GM18498 (cell line): ENCODE data around the gene LRRC74B.
"Not testable (repeated sequence)": the region's sequence is repeated elsewhere in the genome, so short reads cannot be mapped to it uniquely, and the experiment has no call there.

ENCODE experiments used
- ATAC-seq: cut with Tn5 transposase; IDR thresholded peaks from one replicate; pipeline ENCODE4 v1.9.1; 2021; ENCODE audit warnings: mild to moderate bottlenecking, moderate library complexity; ENCODE audit not compliant: unreplicated experiment

LRRC74B gene, protein sequence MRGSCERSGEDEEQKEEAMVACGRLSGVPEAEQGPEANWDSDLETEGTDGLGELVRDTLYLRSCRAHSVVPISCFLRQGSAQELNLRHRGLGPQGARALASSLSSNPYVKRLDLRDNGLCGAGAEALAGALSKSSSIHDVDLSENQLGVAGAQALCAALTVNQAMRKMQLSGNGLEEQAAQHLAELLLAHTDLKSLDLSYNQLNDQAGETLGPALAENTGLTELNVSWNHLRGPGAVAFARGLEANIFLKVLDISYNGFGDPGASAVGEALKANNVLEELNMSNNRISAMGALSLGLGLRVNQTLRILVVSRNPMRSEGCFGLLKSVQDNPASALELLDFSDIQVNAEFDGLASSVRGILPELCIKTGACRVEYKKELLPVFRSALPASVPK

GRCh38 chr22:21045585-21046294 is at the start of gene LRRC74B:
Gene LRRC74B, plus strand, starts transcription at chr22:21045946. Its CDS starts 41 bp downstream, at chr22:21045987.
- peak; percentile 87 for ATAC-seq

DNA sequence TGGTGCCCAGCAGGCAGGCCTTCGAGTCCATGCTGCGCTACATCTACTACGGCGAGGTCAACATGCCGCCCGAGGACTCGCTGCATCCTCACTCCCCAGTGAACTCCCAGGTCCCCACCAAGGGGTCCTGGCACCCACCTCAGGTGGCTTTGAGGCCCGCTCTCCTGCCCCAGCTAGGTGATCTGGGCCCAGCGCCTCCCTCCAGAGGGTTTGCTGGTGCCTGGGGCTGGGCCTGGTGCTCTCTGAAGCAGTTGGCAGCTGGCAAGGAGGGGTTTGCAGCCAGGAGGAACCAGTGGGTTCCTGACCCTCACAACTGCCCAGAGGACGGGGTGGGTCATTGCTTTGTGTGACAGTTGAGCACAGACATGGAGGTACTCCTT is 49.7 kb upstream of the LRRC74B start:
- no peak for ATAC-seq

DNA sequence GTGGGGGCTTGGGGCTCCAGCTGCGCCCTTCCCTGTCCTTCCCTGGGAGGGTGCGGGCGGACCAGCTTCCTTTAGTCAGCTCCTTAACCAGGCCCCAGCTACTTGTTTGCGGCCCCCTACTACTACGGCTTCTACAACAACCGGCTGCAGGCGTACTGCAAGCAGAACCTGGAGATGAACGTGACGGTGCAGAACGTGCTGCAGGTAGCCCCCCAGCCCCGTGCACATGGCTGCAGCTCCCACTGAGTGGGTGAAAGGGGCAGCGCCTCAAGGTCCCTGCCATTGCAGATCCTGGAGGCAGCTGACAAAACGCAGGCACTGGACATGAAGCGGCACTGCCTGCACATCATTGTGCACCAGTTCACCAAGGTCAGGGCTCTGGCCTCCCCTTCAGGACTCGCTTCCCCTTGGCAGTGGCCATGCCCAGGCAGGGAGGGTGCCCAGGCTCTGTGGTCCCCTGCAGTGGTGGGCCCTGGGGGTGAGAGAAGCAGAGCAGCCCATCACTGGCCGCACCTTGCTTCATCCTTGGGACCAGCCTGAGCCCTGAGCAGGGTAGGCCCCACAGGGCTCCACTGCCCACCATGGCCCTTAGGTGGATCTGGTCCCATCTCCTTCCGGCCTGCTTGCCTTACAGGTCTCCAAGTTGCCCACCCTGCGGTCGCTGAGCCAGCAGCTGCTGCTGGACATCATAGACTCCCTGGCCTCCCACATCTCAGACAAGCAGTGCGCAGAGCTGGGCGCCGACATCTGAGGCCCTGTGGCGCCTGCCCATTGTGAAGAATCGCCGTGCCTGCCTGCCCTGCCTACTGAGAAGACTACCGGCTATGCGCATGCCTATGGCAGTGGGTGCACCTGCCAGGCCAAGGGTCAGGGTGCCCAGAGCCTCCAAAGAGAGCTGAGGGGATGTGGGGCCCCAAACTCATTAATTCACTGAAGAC is 48.9 kb upstream of the LRRC74B start:
- no peak for ATAC-seq

DNA sequence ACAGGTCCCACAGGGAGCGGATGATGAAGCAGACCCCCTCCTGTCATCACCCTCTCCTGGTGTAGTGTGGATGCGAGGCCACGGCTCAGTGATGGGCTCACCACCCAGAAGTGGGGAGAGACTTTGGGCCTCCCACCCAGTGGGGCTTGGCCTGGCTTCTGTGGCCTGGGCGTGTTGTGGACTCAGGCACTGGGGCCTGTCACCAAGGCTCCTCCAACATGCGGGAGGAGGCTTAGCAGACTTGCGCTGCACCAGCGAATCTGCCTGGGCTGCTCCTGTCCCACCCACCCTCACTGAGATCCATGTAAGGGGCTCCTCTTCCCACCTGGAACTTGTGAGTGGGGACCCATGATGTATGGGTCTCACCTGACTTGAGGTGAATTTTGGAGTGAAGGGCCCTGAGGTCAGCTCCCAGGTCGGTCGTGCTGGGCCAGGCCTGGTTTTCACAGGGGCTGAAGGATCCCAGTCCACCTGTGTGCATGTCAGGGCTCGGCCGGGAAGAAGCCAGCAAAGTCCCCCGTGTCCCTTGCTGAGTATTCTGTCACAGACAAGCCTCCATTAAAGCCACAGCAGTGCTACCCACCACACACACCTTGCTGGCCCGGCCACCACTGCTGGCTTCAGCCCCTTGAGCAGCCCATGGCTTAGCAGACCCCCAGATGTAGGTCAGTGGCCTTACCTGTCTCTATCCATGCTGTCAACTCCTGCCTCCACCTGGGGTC is 48.0 kb upstream of the LRRC74B start:
- no peak for ATAC-seq

- ATAC-seq = no peak
These were observed 47.1 kb upstream of the LRRC74B start for GRCh38 chr22:20998411-20999336.

DNA sequence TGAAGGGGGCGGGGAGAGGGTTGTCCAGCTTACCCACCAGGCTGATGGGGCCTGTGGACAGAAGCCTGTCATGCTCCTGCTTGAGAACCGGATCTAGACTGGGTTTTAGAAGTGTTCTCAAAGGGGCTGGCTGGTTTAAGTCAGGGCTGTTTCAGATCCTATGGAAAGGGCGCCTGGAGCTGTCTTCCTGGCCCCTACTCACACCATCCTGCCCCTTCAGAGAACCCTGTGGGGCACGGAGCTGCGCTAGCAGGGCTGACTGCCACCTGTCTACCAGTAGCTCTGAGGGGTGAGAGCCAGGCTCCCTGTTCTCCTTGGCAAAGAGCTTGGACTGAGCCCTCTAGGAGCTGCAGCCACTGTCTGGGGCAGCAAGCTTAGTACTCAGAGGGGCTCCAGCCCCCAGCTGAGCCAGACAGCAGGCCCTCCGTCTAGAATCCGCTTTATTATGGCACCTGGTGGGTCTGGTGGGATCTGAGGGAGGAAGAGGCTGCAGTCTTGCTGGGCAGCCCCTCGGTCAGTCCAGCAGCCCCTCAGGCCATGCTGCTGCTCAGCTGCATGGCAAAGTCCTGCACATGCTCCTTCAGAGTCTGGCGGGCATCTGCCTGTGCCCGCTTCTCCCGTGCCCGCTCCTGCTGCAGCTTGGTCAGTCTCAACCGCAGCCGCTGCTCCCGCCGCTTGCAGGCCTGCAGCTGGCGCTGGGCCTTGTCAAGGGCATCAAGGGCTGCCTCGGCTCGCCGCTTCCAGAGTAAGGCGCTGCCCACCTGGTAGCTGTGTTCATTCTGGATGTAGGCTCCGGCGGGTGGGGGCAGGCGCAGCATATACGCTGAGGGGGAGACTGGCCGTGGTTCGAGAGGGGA is 46.2 kb upstream of the LRRC74B start:
- ATAC-seq = no peak

- no peak for ATAC-seq
These were observed 45.3 kb upstream of the LRRC74B start for GRCh38 chr22:21000207-21000986.

DNA sequence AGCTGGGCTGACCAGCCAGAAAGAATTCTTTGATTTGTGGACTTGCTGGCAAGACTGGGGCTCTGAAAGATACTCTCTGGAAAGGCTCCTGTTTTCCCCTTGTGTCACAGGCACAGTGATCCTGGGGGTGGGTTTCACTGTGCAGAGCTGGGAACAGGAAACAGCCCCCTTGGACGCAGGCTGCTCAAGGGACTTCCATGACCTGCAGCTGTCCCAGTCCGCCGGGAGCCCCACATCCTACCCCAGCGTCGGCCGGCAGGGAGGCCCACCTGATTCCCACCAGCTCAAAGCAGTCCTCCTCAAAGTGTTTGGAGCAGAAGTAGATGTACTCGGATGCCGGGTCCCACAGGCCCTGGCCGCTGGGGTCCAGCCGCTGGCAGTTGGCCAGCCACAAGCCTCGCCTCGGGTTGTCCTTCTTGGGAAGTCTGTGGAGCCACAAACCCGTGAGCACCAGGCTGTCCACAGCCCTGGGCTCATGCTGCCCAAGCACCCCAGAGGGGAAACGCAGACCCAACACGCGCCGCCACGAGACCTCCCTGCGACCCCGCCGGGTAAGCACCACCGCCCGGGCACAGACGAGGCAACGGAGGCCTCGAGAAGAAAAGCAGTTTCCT is 44.7 kb upstream of the LRRC74B start:
- ATAC-seq = no peak

GRCh38 chr22:21001601-21002325 is 44.0 kb upstream of the LRRC74B start, which contains the start of gene THAP7:
Gene THAP7, minus strand, starts transcription at chr22:21002118. Its CDS starts 207 bp downstream, at chr22:21001911.
- ATAC-seq = peak; percentile 88

DNA sequence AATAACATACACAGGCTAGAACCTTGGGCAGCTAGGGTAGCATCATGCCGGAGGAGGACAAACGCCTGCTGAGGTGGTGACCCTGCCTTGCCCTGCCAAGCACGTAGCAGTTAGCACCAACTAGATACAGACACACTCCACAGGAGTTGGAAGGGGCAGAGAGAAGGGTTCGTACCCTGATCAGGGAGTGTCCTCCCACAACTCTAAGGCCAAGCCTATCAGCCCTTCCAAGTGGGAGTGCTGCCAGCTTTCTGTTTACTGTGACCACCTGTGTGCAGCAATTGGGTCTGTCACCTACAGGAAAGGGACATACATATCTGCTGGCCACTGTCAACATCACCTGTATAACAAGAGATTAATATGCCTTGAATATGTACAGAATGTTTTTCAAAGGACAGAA is 42.0 kb upstream of the LRRC74B start:
- ATAC-seq = no peak

DNA sequence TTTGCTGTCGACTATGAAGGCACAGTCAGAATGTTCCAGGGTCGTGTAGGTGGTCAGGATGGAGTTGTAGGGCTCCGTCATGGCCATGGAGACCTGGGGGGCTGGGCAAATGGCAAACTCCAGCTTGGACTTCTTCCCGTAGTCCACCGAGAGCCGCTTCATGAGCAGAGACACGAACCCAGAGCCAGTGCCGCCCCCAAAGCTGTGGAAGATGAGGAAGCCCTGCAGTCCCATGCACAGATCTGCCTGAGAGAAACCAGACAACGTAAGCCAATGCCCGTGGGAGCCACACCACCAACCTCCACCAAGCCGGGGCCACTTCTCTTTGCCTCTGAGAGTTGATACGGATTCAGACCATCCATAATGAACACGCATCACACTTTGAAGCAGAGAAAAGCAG is 36.5 kb upstream of the LRRC74B start:
- ATAC-seq = not testable (repeated sequence)

DNA sequence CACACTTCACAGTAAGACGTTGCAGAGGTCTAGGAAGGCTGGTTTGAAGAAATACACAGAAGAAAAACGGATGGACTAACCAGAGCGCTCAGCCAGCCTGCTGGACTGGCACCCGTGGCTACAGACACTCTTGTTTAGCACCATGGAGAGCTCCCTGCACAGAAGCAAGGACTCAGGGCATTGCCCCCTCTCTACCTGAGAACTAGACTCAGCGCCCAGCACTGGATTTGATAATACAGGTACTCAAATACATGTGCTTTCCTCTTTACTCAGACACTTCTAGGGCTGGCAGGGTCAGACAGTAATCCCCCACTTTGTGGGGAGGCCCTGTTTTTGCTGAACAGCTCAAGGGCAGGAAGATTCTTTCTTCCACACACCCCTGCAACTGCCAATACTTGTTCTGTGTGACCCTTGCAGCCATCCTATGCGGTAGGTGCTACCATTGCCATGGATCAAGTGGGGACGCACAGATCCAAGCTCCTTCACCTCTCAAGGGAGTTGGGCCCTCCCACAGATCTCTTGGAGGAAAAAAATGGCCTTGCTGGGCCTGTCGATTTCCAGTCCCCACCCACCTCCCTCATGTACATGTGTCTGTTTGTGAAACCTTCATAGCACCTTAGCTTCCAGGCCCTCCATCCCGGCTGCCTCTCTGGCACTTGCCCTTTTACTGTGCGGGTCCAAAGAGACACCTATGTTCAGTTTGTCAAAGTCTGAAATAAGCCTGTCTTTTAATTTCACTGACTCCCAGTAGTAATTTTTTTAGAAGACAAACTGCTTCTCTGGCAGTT is 35.9 kb upstream of the LRRC74B start:
- ATAC-seq = no peak

- ATAC-seq = no peak
These were observed 35.2 kb upstream of the LRRC74B start for GRCh38 chr22:21010426-21011113.

DNA sequence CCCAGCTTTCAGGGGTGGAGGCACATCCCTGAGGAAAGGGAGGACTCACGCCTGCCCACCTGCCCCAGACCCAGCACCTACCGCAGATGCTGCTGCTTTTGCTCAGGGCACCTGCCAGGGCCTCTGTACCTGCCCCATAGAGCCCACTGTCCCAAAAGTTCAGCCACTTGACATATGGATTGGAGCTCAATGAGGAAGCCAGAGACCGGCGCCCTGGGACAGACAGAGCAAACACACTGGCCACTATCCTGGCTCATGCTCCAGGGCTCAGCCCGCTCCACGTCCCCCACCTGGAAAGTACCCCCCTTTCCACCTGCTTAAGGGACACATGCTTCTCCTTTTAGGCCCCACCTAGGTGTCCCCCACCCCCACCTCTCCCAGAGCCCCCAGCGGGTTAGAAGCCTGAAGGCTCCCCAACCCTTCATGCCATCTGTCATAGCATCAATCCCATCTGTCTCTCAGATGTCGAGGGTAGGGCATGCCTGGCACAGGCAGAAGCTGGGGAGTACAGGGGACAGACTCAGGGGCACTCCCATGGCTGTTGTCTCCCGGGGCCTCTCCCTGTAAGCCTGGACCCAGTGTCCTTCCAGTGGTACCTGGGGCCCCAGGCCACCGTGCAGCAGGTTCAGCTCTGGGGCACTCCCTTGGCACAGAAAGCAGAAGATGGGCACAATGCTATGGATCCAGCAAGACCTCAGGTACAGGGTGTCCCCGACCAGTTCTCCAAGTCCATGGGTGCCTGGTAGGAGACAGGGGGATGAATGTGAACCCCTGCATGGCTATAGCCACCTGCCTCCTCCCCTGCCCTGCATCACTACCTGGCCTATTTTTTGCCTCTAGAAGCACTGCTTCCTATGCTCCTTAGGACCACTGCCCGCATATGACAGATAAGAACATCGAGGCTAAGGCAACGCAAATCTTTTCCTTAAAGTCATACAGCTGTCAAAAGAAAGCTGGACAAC is 33.0 kb upstream of the LRRC74B start:
- no peak for ATAC-seq
